ENCODE measurements around the gene ARL3.
"Not testable (repeated sequence)": the region's sequence is repeated elsewhere in the genome, so short reads cannot be mapped to it uniquely, and the experiment has no call there.

- TF ChIP-seq POLR2A, CTCF (IDR thresholded peaks at IDR 0.05): not testable (repeated sequence)
Measured at GRCh38 chr10:102758933-102759262, 44.7 kb upstream of the ARL3 start.

All from esophagus squamous epithelium (tissue), 4 donors.